HUES64 (cell line): Measurements from ENCODE around the gene CD200. TPM values are rescaled to one million over a fixed set of nuclear protein-coding genes. Genes with fewer than 3 reads are reported as not detected.

Experiments used
- H3K27ac ChIP-seq: 2 replicates; pipeline ENCODE4 v1.7.0; 2013; ENCODE audit warnings: low read depth, low read length, inconsistent platforms
- H3K27me3 ChIP-seq: 2 replicates; pipeline ENCODE4 v1.6.1; 2013; ENCODE audit warnings: mild to moderate bottlenecking, low read length; ENCODE audit not compliant: insufficient read depth
- H3K36me3 ChIP-seq: 2 replicates; pipeline ENCODE4 v1.6.1; 2013; ENCODE audit warnings: mild to moderate bottlenecking, low read length; ENCODE audit not compliant: insufficient read depth
- H3K4me1 ChIP-seq: 2 replicates; pipeline ENCODE4 v1.6.1; 2013; ENCODE audit warnings: mild to moderate bottlenecking, low read length, moderate library complexity; ENCODE audit not compliant: insufficient read depth
- H3K4me3 ChIP-seq: 2 replicates; pipeline ENCODE4 v1.5.1; 2013; ENCODE audit warnings: mild to moderate bottlenecking, low read length, moderate library complexity
- H3K9ac ChIP-seq: 2 replicates; pipeline ENCODE4 v1.6.1; 2013; ENCODE audit warnings: mild to moderate bottlenecking, low read depth, low read length
- H3K9me3 ChIP-seq: 2 replicates; pipeline ENCODE4 v1.6.1; 2013; ENCODE audit warnings: low read depth, low read length; ENCODE audit not compliant: insufficient read depth
- WGBS: fragments of 150-250, 120-280 bp; methylation state at CpG from one replicate; pipeline ENCODE4 v1.1.7; 2013; ENCODE audit warnings: missing lambda C conversion rate; 5-methylcytosine and 5-hydroxymethylcytosine counted together
- polyA plus RNA-seq, 2 experiments: library from polyadenylated mRNA; stranded (reverse); fragments of 50-300 nt; gene quantifications; one replicate each; pipeline ENCODE4 v1.2.3, GENCODE V29; 2013

The CD200 gene
- 52.1 TPM for polyA plus RNA-seq (2013, experiment 1 of 2)
- 56.7 TPM for polyA plus RNA-seq (2013, experiment 2 of 2)

- peak within 1 kb of the TSS; percentile 69 for H3K4me3 ChIP-seq
- H3K27me3 ChIP-seq = no peaks in the 10 kb centered on the region
- peak within 1 kb of the TSS; percentile 97 for H3K27ac ChIP-seq
- H3K9me3 ChIP-seq = no peaks in the 10 kb centered on the region
- 1% methylated on average over 28 of the region's 28 CpGs for WGBS
- peak within 1 kb of the TSS; percentile 87 for H3K9ac ChIP-seq
- H3K36me3 ChIP-seq = peaks cover 28% of the 10 kb centered on the region
- H3K4me1 ChIP-seq = peaks cover 37% of the 10 kb centered on the region
Observed at GRCh38 chr3:112333002-112333380, at the start of gene CD200. TSS of gene CD200 (plus strand) at chr3:112333156. CDS start at chr3:112333213, 57 bp downstream.

- H3K36me3 ChIP-seq = no peaks in the 10 kb centered on the region
- WGBS = 92% methylated on average over 4 of the region's 4 CpGs
Observed at GRCh38 chr3:112289011-112289410, 43.9 kb upstream of the CD200 start.

GRCh38 chr3:112293368-112294321, 39.3 kb upstream of the CD200 start, which contains the start of gene SLC9C1:
TSS of gene SLC9C1 (minus strand) at chr3:112294216. CDS start at chr3:112286791, 7,425 bp downstream.
- H3K4me3 ChIP-seq = peak within 1 kb of the TSS; percentile 33
- H3K27me3 ChIP-seq = no peaks in the 10 kb centered on the region
- peaks cover 21% of the 10 kb centered on the region for H3K4me1 ChIP-seq
- no peaks in the 10 kb centered on the region for H3K9me3 ChIP-seq
- H3K27ac ChIP-seq = peak within 1 kb of the TSS; percentile 34
- peak within 1 kb of the TSS; percentile 11; the same call in 1 of the 2 replicates for H3K9ac ChIP-seq
- WGBS = 17% methylated on average over 15 of the region's 15 CpGs
- H3K36me3 ChIP-seq = no peaks in the 10 kb centered on the region

More at GRCh38 chr3:112289011-112289410, 43.9 kb upstream of the CD200 start:
- Histone ChIP-seq H3K9ac (no peak overlapping the region), H3K9me3 (no peaks in the 10 kb centered on the region), H3K4me3 (no peak overlapping the region), H3K4me1 (peaks cover 5% of the 10 kb centered on the region), H3K27ac (no peak overlapping the region), H3K27me3 (no peaks in the 10 kb centered on the region)

GRCh38 chr3:112297714-112298113, 35.2 kb upstream of the CD200 start:
- Histone ChIP-seq H3K9me3 (peaks cover 19% of the 10 kb centered on the region), H3K9ac (no peak overlapping the region), H3K27me3 (no peaks in the 10 kb centered on the region), H3K4me1 (peaks cover 33% of the 10 kb centered on the region), H3K4me3 (no peak overlapping the region), H3K27ac (no peak overlapping the region), H3K36me3 (no peaks in the 10 kb centered on the region)

- H3K4me3 ChIP-seq = no peak overlapping the region
- peaks cover 37% of the 10 kb centered on the region for H3K4me1 ChIP-seq
- H3K36me3 ChIP-seq = no peaks in the 10 kb centered on the region
- H3K9ac ChIP-seq = no peak overlapping the region
- H3K27ac ChIP-seq = no peak overlapping the region
- H3K9me3 ChIP-seq = peaks cover 19% of the 10 kb centered on the region
- H3K27me3 ChIP-seq = no peaks in the 10 kb centered on the region
Observed at GRCh38 chr3:112298781-112299180, 34.2 kb upstream of the CD200 start.

- Histone ChIP-seq H3K4me1 (peaks cover 51% of the 10 kb centered on the region), H3K4me3 (peak overlapping the region; percentile 55), H3K9me3 (peaks cover 19% of the 10 kb centered on the region), H3K9ac (peak overlapping the region; percentile 53), H3K27ac (peak overlapping the region; percentile 95), H3K36me3 (no peaks in the 10 kb centered on the region), H3K27me3 (no peaks in the 10 kb centered on the region)
- WGBS = 65% methylated on average over 11 of the region's 11 CpGs
Observed at GRCh38 chr3:112302150-112302830, 30.7 kb upstream of the CD200 start.

- H3K4me3 ChIP-seq = peak overlapping the region; percentile 55
- H3K27ac ChIP-seq = peak overlapping the region; percentile 95
- H3K27me3 ChIP-seq = no peaks in the 10 kb centered on the region
- no peaks in the 10 kb centered on the region for H3K36me3 ChIP-seq
- H3K9ac ChIP-seq = peak overlapping the region; percentile 86
- peaks cover 19% of the 10 kb centered on the region for H3K9me3 ChIP-seq
- WGBS = 11% methylated on average over 12 of the region's 12 CpGs
- H3K4me1 ChIP-seq = peaks cover 47% of the 10 kb centered on the region
Observed at GRCh38 chr3:112302881-112303763, 29.8 kb upstream of the CD200 start.

- Histone ChIP-seq H3K9ac (peak overlapping the region; percentile 86), H3K27ac (peak overlapping the region; percentile 95), H3K4me3 (peak overlapping the region; percentile 55), H3K4me1 (peaks cover 51% of the 10 kb centered on the region), H3K9me3 (peaks cover 19% of the 10 kb centered on the region), H3K27me3 (no peaks in the 10 kb centered on the region), H3K36me3 (no peaks in the 10 kb centered on the region)
- 30% methylated on average over 11 of the region's 11 CpGs for WGBS
Observed at GRCh38 chr3:112303764-112304325, 29.1 kb upstream of the CD200 start.

GRCh38 chr3:112304611-112305010, 28.3 kb upstream of the CD200 start:
- Histone ChIP-seq H3K4me1 (peaks cover 51% of the 10 kb centered on the region), H3K4me3 (no peak overlapping the region), H3K9me3 (peaks cover 19% of the 10 kb centered on the region), H3K27me3 (no peaks in the 10 kb centered on the region), H3K27ac (peak overlapping the region; percentile 95; the same call in 1 of the 2 replicates), H3K36me3 (no peaks in the 10 kb centered on the region), H3K9ac (peak overlapping the region; percentile 86; the same call in 1 of the 2 replicates)
- 77% methylated on average over 2 of the region's 2 CpGs for WGBS

- no peaks in the 10 kb centered on the region for H3K27me3 ChIP-seq
- H3K27ac ChIP-seq = no peak overlapping the region
- no peak overlapping the region for H3K9ac ChIP-seq
- H3K4me3 ChIP-seq = no peak overlapping the region
- peaks cover 7% of the 10 kb centered on the region; the same call in 1 of the 2 replicates for H3K9me3 ChIP-seq
- H3K36me3 ChIP-seq = no peaks in the 10 kb centered on the region
- WGBS = 89% methylated on average over 8 of the region's 9 CpGs
- peaks cover 47% of the 10 kb centered on the region for H3K4me1 ChIP-seq
Observed at GRCh38 chr3:112306825-112307224, 26.1 kb upstream of the CD200 start.
